ENCODE measurements around the gene SLC43A1.

DNA sequence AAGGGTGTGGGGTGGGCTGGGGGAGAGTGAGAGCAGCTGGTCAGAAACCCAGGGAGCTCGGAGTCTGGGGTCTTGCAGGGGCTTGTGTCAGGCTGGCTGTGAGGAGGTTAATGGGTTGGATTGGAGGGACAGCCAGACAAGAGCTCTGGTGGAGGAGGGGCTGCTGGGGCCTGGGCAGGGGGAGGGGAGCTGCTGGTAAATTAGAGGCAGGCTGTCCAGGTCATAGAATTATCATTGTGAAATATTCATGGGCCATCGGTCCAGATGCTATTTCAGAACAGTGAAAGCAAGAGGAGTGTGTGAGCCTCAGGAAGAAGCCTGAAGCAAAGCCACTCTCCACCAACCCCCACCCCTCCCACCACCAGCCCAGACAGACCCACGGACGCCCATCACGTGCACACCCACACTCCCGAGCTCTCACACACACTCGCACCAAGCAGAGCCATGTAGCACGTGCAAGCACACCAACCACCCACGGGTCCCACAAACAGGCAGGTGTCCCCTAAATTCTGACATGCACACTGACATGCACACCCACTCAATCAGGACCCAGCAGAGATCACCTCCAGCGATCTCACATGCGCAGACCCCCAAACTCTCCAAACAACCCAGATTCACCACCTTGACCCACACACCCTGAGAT, 36.4 kb downstream of the SLC43A1 start:
- TF ChIP-seq, protein P1, sequence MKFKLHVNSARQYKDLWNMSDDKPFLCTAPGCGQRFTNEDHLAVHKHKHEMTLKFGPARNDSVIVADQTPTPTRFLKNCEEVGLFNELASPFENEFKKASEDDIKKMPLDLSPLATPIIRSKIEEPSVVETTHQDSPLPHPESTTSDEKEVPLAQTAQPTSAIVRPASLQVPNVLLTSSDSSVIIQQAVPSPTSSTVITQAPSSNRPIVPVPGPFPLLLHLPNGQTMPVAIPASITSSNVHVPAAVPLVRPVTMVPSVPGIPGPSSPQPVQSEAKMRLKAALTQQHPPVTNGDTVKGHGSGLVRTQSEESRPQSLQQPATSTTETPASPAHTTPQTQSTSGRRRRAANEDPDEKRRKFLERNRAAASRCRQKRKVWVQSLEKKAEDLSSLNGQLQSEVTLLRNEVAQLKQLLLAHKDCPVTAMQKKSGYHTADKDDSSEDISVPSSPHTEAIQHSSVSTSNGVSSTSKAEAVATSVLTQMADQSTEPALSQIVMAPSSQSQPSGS (CRISPR knock-in tag; IDR thresholded peaks at IDR 0.05; ENCODE audit: borderline replicate concordance, low read depth), result no peak
- TF ChIP-seq, protein P2, sequence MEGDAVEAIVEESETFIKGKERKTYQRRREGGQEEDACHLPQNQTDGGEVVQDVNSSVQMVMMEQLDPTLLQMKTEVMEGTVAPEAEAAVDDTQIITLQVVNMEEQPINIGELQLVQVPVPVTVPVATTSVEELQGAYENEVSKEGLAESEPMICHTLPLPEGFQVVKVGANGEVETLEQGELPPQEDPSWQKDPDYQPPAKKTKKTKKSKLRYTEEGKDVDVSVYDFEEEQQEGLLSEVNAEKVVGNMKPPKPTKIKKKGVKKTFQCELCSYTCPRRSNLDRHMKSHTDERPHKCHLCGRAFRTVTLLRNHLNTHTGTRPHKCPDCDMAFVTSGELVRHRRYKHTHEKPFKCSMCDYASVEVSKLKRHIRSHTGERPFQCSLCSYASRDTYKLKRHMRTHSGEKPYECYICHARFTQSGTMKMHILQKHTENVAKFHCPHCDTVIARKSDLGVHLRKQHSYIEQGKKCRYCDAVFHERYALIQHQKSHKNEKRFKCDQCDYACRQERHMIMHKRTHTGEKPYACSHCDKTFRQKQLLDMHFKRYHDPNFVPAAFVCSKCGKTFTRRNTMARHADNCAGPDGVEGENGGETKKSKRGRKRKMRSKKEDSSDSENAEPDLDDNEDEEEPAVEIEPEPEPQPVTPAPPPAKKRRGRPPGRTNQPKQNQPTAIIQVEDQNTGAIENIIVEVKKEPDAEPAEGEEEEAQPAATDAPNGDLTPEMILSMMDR (IDR thresholded peaks at IDR 0.05), result no peak
